Right atrium auricular region (tissue), 2 donors: ENCODE results near the gene TMEM219. TPM values are rescaled to one million over a fixed set of nuclear protein-coding genes. Genes with fewer than 3 reads are reported as not detected.
"Not testable (repeated sequence)": the region's sequence is repeated elsewhere in the genome, so short reads cannot be mapped to it uniquely, and the experiment has no call there.

Source experiments
- DNase-seq: peaks from one replicate; pipeline ENCODE4 v3.0.0-alpha.2; 2019; ENCODE audit warnings: low spot score
- H3K27ac ChIP-seq, 2 donors: fragments of 200-600 bp; sonication (generic); 1 replicate in 1 of 2; 2 replicates in 1 of 2; pipeline ENCODE4 v1.5.1; 2016 to 2019
- H3K27me3 ChIP-seq, 2 donors: fragments of 200-600 bp; sonication (generic); one replicate each; pipeline versions ENCODE4 v1.5.1 to v1.6.0; 2017 to 2019
- H3K36me3 ChIP-seq: fragments of 200-600 bp; sonication (generic); one replicate; pipeline ENCODE4 v1.5.1; 2016
- H3K4me1 ChIP-seq, 2 donors: fragments of 200-600 bp; sonication (generic); one replicate each; pipeline versions ENCODE4 v1.5.1 to v1.6.0; 2017 to 2019
- H3K4me3 ChIP-seq, 2 donors: fragments of 200-600 bp; sonication (generic); 1 replicate in 1 of 2; 2 replicates in 1 of 2; pipeline ENCODE4 v1.5.1; 2017 to 2019; ENCODE audit warnings: mild to moderate bottlenecking in 1 of 2, moderate library complexity in 1 of 2
- H3K9me3 ChIP-seq, 2 donors: fragments of 200-600 bp; sonication (generic); one replicate each; pipeline ENCODE4 v1.5.1; 2019
- CTCF ChIP-seq, 2 donors: fragments of 200-600 bp; sonication (generic); IDR thresholded peaks; one replicate each; pipeline ENCODE4 v1.5.1; 2019; ENCODE audit warnings: antibody characterized with exemption in 2 of 2
- total RNA-seq, 2 donors: library from RNA; depleted of rRNA; stranded (reverse); fragments of >200 nt; gene quantifications; one replicate each; pipeline ENCODE4 v1.1.0, GENCODE V29; 2016

The TMEM219 gene
- total RNA-seq, 2 donors from 2014 or later, result 100 to 107 TPM

GRCh38 chr16:30011714-30012504, 50.0 kb downstream of the TMEM219 start:
- Histone ChIP-seq H3K4me3 (peak overlapping the region in 1 of 2 donors; percentile 47), H3K4me1 (peaks cover 0 to 25% of the 10 kb centered on the region in 2 donors), H3K9me3 (no peaks in the 10 kb centered on the region), H3K27ac (no peak overlapping the region), H3K36me3 (no peaks in the 10 kb centered on the region), H3K27me3 (peaks cover 23 to 25% of the 10 kb centered on the region in 2 donors)
- TF ChIP-seq CTCF (IDR thresholded peaks at IDR 0.05), result no peak
- no peak for DNase-seq

GRCh38 chr16:30012598-30012997, 50.7 kb downstream of the TMEM219 start:
- H3K27me3 ChIP-seq, result peaks cover 23 to 25% of the 10 kb centered on the region in 2 donors
- H3K36me3 ChIP-seq, H3K9me3 ChIP-seq, DNase-seq, H3K4me3 ChIP-seq, H3K27ac ChIP-seq: not testable (repeated sequence)
- peaks cover 0 to 25% of the 10 kb centered on the region in 2 donors for H3K4me1 ChIP-seq

DNA sequence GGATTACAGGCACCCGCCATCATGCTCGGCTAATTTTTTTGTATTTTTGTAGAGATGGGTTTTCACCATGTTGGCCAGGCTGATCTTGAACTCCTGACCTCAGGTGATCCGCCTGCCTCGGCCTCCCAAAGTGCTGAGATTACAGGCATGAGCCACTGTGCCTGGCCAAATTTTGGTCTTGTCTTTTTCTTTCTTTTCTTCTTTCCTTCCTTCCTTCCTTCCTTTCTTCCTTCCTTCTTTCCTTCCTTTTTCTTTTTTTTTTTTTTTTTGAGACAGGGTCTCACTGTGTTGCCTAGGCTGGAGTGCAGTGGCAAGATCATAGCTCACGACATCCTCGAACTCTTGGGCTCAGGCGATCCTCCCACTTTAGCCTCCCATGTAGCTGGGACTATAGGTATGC, 53.6 kb downstream of the TMEM219 start:
- not testable (repeated sequence) for H3K9me3 ChIP-seq, DNase-seq, H3K36me3 ChIP-seq, H3K4me3 ChIP-seq, H3K27ac ChIP-seq
- H3K4me1 ChIP-seq, result peaks cover 0 to 18% of the 10 kb centered on the region in 2 donors
- peaks cover 14 to 17% of the 10 kb centered on the region in 2 donors for H3K27me3 ChIP-seq

- DNase-seq, result no peak
- Histone ChIP-seq H3K4me3 (no peak overlapping the region), H3K9me3 (no peaks in the 10 kb centered on the region), H3K27me3 (peaks cover 2 to 6% of the 10 kb centered on the region in 2 donors), H3K4me1 (peaks cover 0 to 17% of the 10 kb centered on the region in 2 donors), H3K27ac (no peak overlapping the region), H3K36me3 (no peaks in the 10 kb centered on the region)
- no peak for TF ChIP-seq CTCF (IDR thresholded peaks at IDR 0.05)
Measured at GRCh38 chr16:30016555-30017276, 54.8 kb downstream of the TMEM219 start.

GRCh38 chr16:30017277-30017656, 55.4 kb downstream of the TMEM219 start:
- Histone ChIP-seq H3K27ac (no peak overlapping the region), H3K4me1 (peaks cover 0 to 13% of the 10 kb centered on the region in 2 donors), H3K9me3 (no peaks in the 10 kb centered on the region), H3K36me3 (no peaks in the 10 kb centered on the region), H3K27me3 (peaks cover 0 to under 1% of the 10 kb centered on the region in 2 donors), H3K4me3 (no peak overlapping the region)
- DNase-seq, result no peak
- TF ChIP-seq CTCF (IDR thresholded peaks at IDR 0.05), result no peak

- H3K27ac ChIP-seq, H3K4me3 ChIP-seq, H3K27me3 ChIP-seq, H3K36me3 ChIP-seq, H3K9me3 ChIP-seq, DNase-seq: not testable (repeated sequence)
- peaks cover 0 to 13% of the 10 kb centered on the region in 2 donors for H3K4me1 ChIP-seq
Measured at GRCh38 chr16:30017937-30018336, 56.1 kb downstream of the TMEM219 start.

GRCh38 chr16:30018731-30019158, 56.9 kb downstream of the TMEM219 start:
- Histone ChIP-seq H3K4me3 (no peak overlapping the region), H3K36me3 (no peaks in the 10 kb centered on the region), H3K9me3 (no peaks in the 10 kb centered on the region), H3K27me3 (no peaks in the 10 kb centered on the region), H3K27ac (no peak overlapping the region), H3K4me1 (peaks cover 0 to 13% of the 10 kb centered on the region in 2 donors)
- TF ChIP-seq CTCF (IDR thresholded peaks at IDR 0.05), result no peak
- no peak for DNase-seq
